NB4 (cell line): Measurements from ENCODE around the gene VEPH1.

Experiments used
- POLR2A ChIP-seq: IDR thresholded peaks from 2 replicates; pipeline ENCODE4 v1.6.1; 2011; ENCODE audit warnings: mild to moderate bottlenecking; ENCODE audit not compliant: insufficient read length; ENCODE audit errors: extremely low read depth
- TF ChIP-seq, protein P1 (sequence below): IDR thresholded peaks from one replicate; pipeline ENCODE4 v1.5.1; 2012; ENCODE audit warnings: low read depth, low read length

DNA sequence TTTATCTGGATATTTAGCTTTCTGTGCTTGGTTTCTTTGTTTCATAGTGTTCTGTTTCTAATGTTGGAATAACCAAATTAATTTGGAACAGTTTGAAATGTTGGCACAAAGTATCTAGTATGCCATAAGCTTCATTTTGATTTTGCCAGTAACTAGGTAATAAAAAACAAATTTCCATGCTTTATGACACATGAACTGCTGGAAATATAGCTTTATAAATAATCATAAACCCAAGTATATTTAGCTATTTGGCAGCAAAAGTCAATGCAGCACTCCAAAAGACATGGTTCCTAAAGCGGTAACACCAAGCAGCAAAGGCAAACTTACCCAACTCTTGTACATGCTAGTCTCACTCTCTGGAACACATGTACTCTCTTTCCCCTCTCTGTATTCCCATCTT, 237.3 kb downstream of the VEPH1 start:
- TF ChIP-seq, protein P1, sequence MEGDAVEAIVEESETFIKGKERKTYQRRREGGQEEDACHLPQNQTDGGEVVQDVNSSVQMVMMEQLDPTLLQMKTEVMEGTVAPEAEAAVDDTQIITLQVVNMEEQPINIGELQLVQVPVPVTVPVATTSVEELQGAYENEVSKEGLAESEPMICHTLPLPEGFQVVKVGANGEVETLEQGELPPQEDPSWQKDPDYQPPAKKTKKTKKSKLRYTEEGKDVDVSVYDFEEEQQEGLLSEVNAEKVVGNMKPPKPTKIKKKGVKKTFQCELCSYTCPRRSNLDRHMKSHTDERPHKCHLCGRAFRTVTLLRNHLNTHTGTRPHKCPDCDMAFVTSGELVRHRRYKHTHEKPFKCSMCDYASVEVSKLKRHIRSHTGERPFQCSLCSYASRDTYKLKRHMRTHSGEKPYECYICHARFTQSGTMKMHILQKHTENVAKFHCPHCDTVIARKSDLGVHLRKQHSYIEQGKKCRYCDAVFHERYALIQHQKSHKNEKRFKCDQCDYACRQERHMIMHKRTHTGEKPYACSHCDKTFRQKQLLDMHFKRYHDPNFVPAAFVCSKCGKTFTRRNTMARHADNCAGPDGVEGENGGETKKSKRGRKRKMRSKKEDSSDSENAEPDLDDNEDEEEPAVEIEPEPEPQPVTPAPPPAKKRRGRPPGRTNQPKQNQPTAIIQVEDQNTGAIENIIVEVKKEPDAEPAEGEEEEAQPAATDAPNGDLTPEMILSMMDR, result no peak
- TF ChIP-seq POLR2A, result no peak
